GM12878 (cell line): Measurements from ENCODE around the gene EME2. TPM values are rescaled to one million over a fixed set of nuclear protein-coding genes. Genes with fewer than 3 reads are reported as not detected.

ENCODE experiments used
- ATAC-seq: fragments of 200-7000 bp; cut with Tn5 transposase; 3 replicates; pipeline ENCODE4 v1.9.1; 2020; ENCODE audit warnings: mild to moderate bottlenecking, moderate library complexity
- BruUV-seq: library from RNA; stranded (reverse); fragments of 400-500 nt; replicated peaks from 2 replicates; lab custom pipeline; 2021; lab: Mats Ljungman, UMichigan
- CTCF ChIA-PET: fragments of 300-600 bp; sonication (Branson Sonifier 250); formaldehyde crosslinking; extraction: SDS; loops from one replicate; lab custom pipeline; 2021; ENCODE audit warnings: inconsistent platforms; lab: Yijun Ruan, JAX
- POLR2A ChIA-PET: fragments of 350-600 bp; formaldehyde crosslinking; extraction: SDS; loops from one replicate; lab custom pipeline; 2021; ENCODE audit warnings: inconsistent platforms; lab: Charles Lee
- RAD21 ChIA-PET: fragments of 300-600 bp; sonication (Branson Sonifier 250); formaldehyde crosslinking; loops from one replicate; lab custom pipeline; 2023; ENCODE audit warnings: antibody characterized with exemption; ENCODE audit not compliant: unreplicated experiment; lab: Charles Lee
- SMC1A ChIA-PET: fragments of 300-600 bp; sonication (Branson Sonifier 250); formaldehyde crosslinking; loops from one replicate; lab custom pipeline; 2023; ENCODE audit not compliant: unreplicated experiment, uncharacterized antibody; lab: Charles Lee
- DNase-seq: peaks from one replicate; pipeline ENCODE4 v3.0.0-alpha.2; 2011; ENCODE audit warnings: low read depth, low spot score
- FAIRE-seq: peaks from 3 replicates; lab custom pipeline; 2011; peaks lifted over from hg19 to GRCh38; lab: Jason Lieb, UNC
- H2AFZ ChIP-seq: 2 replicates; pipeline ENCODE4 v1.6.0; 2011; ENCODE audit warnings: low read depth, low read length, control low read depth; ENCODE audit not compliant: control insufficient read depth
- H3K27ac ChIP-seq: 2 replicates; pipeline ENCODE4 v1.5.1; 2011; ENCODE audit warnings: control low read depth; ENCODE audit not compliant: control insufficient read depth, insufficient read depth
- H3K27me3 ChIP-seq, 2 experiments: replicated peaks in 1 of 2; 2 replicates each; pipeline versions ENCODE4 v1.6.0 to v1.6.1; 2011; ENCODE audit warnings: low read length in 1 of 2; ENCODE audit not compliant: control insufficient read depth in 2 of 2, insufficient read depth in 2 of 2
- H3K36me3 ChIP-seq, 2 experiments: 2 replicates each; pipeline ENCODE4 v1.5.1; 2011; ENCODE audit warnings: low read length in 1 of 2; ENCODE audit not compliant: control insufficient read depth in 2 of 2, insufficient read depth in 2 of 2
- H3K4me1 ChIP-seq: 2 replicates; pipeline ENCODE4 v1.6.1; 2011; ENCODE audit warnings: mild to moderate bottlenecking, low read length, moderate library complexity, mixed read lengths; ENCODE audit not compliant: control insufficient read depth, insufficient read depth
- H3K4me2 ChIP-seq: 2 replicates; pipeline ENCODE4 v1.6.0; 2011; ENCODE audit warnings: control low read depth; ENCODE audit not compliant: control insufficient read depth, insufficient read depth
- H3K4me3 ChIP-seq: fragments of 200-600 bp; sonication (generic); 2 replicates; pipeline ENCODE4 v1.5.1; 2016
- H3K79me2 ChIP-seq: 2 replicates; pipeline ENCODE4 v1.6.0; 2011; ENCODE audit warnings: low read length; ENCODE audit not compliant: control insufficient read depth, insufficient read depth
- H3K9ac ChIP-seq: 2 replicates; pipeline ENCODE4 v1.8.0; 2011; ENCODE audit warnings: low read length, control low read depth, mixed read lengths; ENCODE audit not compliant: control insufficient read depth, insufficient read depth
- H3K9me3 ChIP-seq: replicated peaks from 3 replicates; pipeline ENCODE4 v1.5.1; 2011; ENCODE audit warnings: mild to moderate bottlenecking, low read length; ENCODE audit not compliant: control insufficient read depth, insufficient read depth
- H4K20me1 ChIP-seq: 2 replicates; pipeline ENCODE4 v1.6.0; 2011; ENCODE audit not compliant: control insufficient read depth, insufficient read depth
- BCL3 ChIP-seq: IDR thresholded peaks from 2 replicates; pipeline ENCODE4 v1.6.1; 2011; ENCODE audit warnings: borderline replicate concordance, low read depth, mild to moderate bottlenecking, moderate library complexity, low read length; ENCODE audit not compliant: insufficient read depth, poor library complexity, severe bottlenecking
- BHLHE40 ChIP-seq, 2 experiments: fragments of 450-650 bp in 1 of 2; IDR thresholded peaks; 2 replicates each; pipeline ENCODE4 v1.6.1; 2011 to 2017; ENCODE audit warnings: low read depth in 2 of 2, borderline replicate concordance in 1 of 2, improper control_type of control experiment in 1 of 2, low read length in 1 of 2, mild to moderate bottlenecking in 1 of 2
- CHD2 ChIP-seq: IDR thresholded peaks from 2 replicates; pipeline ENCODE4 v1.6.1; 2011; ENCODE audit warnings: low read depth, low read length, improper control_type of control experiment, borderline replicate concordance
- FOS ChIP-seq: IDR thresholded peaks from 3 replicates; pipeline ENCODE4 v1.6.1; 2011; ENCODE audit warnings: borderline replicate concordance; ENCODE audit not compliant: insufficient read length; ENCODE audit errors: extremely low read depth
- HDAC6 ChIP-seq: fragments of 200-600 bp; sonication (generic); IDR thresholded peaks from one replicate; pipeline ENCODE4 v1.8.0; 2017; ENCODE audit warnings: antibody characterized with exemption; ENCODE audit not compliant: unreplicated experiment
- HDGF ChIP-seq: fragments of 450-650 bp; IDR thresholded peaks from 2 replicates; pipeline ENCODE4 v1.6.1; 2016; ENCODE audit warnings: antibody characterized with exemption
- MTA3 ChIP-seq: IDR thresholded peaks from 2 replicates; pipeline ENCODE4 v1.6.1; 2012; ENCODE audit warnings: low read length, inconsistent platforms, borderline replicate concordance
- MXI1 ChIP-seq: fragments of 150-350 bp; IDR thresholded peaks from 2 replicates; pipeline ENCODE4 v1.6.1; 2011; ENCODE audit warnings: low read depth, mild to moderate bottlenecking, inconsistent platforms, low read length, improper control_type of control experiment
- PML ChIP-seq: IDR thresholded peaks from 2 replicates; pipeline ENCODE4 v1.6.1; 2012; ENCODE audit warnings: low read length, inconsistent platforms
- POLR2A ChIP-seq: IDR thresholded peaks from 2 replicates; pipeline ENCODE4 v1.6.1; 2011; ENCODE audit warnings: low read depth, mild to moderate bottlenecking, low read length
- POLR2AphosphoS2 ChIP-seq: IDR thresholded peaks from 2 replicates; pipeline ENCODE4 v1.6.1; 2011; ENCODE audit warnings: low read depth, mild to moderate bottlenecking, low read length, improper control_type of control experiment, moderate library complexity
- SMAD5 ChIP-seq: IDR thresholded peaks from 2 replicates; pipeline ENCODE4 v1.6.1; 2016; ENCODE audit warnings: antibody characterized with exemption, low read depth
- ZNF207 ChIP-seq: fragments of 450-650 bp; IDR thresholded peaks from 2 replicates; pipeline ENCODE4 v1.6.1; 2014; ENCODE audit warnings: antibody characterized with exemption, mild to moderate bottlenecking, borderline replicate concordance
- WGBS: methylation state at CpG from one replicate; pipeline ENCODE4 v1.1.6; 2016; ENCODE audit warnings: low lambda C conversion rate; ENCODE audit not compliant: insufficient replicate concordance, insufficient coverage; ENCODE audit errors: missing lambda C conversion rate; 5-methylcytosine and 5-hydroxymethylcytosine counted together
- in situ Hi-C: fragments of 300-500 bp; cut with MboI; formaldehyde crosslinking; loops from 9 replicates; pipeline ENCODE4 v1.14.3; 2018; ENCODE audit warnings: mixed read lengths
- intact Hi-C: fragments of 100-400 bp; cut with micrococcal nuclease; formaldehyde crosslinking; loops from one replicate; pipeline ENCODE4 v1.14.2; 2022; ENCODE audit not compliant: unreplicated experiment
- polyA plus RNA-seq, 11 experiments: library from polyadenylated mRNA; depleted of rRNA in 4 of 11; unstranded in 6 of 11; stranded (reverse) in 5 of 11; fragments of >200 nt; fragmentation: Nextera tagmentation in 4 of 11; fragmentation: Illumina TruSeq in 1 of 11; extraction: Ambion mirVana in 4 of 11; extraction: Trizol in 1 of 11; gene quantifications; 1 replicate in 1 of 11; 2 replicates in 10 of 11; pipeline versions ENCODE4 v1.2.1 to v1.2.3, GENCODE V29; 2011 to 2016; ENCODE audit warnings: inconsistent platforms in 2 of 11, missing spikeins in 2 of 11, low read depth in 1 of 11
- total RNA-seq, 4 experiments: library from RNA; depleted of rRNA in 3 of 4; stranded (reverse); fragments of >200 nt in 3 of 4; fragmentation: Illumina TruSeq in 1 of 4; extraction: Trizol in 1 of 4; gene quantifications; 2 replicates each; pipeline versions ENCODE4 v1.2.1 to v1.2.3, GENCODE V29; 2013 to 2021
- TF ChIP-seq, protein P1 (sequence below): fragments of 450-650 bp; IDR thresholded peaks from 2 replicates; pipeline ENCODE4 v1.6.1; 2016; ENCODE audit warnings: mild to moderate bottlenecking
- TF ChIP-seq, protein P2 (sequence below): fragments of 450-650 bp; IDR thresholded peaks from 2 replicates; pipeline ENCODE4 v1.6.1; 2017; ENCODE audit warnings: mild to moderate bottlenecking, moderate library complexity

The EME2 gene
- total and polyA plus RNA-seq, 10 of the 15 experiments (the other 5 are each of a cell fraction or from before 2014, with no cell fraction given), result 0.29 to 16.9 (median 4.1) TPM

DNA sequence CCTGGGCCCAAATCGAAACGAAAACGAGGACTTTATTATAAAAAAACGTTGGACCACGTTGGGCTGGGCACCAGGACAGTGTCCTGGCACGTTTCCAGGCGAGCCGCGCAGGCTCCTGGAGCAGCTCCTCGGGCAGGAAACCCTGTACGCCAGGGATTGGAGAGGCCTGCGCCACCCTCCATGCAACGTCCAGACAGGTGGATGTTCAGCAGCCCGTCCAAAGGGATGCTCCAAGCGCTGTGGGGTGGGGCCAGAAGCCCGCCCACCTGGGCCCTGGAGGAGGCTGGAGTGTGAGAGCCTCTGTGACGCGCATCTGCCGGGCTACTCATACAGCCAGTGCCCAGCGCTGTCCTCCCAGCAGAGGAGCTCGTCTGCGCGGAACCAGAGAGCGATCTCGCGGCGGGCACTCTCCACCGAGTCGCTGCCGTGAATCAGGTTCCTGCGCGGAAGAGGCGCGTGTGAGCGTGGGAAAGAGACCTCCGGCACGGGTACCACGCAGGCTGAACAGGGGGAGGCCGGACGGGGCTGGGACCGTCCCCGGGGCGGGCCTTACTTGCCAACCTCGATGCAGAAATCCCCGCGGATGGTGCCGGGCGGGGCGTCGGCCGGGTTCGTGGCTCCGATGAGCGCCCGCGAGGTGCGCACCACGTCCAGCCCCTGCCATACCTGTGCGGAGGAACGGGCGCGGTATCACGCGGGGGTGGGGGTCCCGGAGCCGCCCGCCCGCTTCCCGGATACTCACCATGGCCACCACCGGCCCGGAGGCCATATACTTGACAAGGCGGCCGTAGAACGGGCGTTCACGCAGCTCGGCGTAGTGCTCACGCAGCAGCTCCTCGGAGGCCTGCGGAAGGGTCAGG is 2.1 kb upstream of the EME2 start:
- intact Hi-C loops, result loop anchor here (5.0 kb wide), 1 partner anchor 63 kb away; the partner anchor contains the start of gene MAPK8IP3
- ChIA-PET CTCF (no interaction called here), SMC1A (interaction anchor here (0.6 to 1.0 kb wide), 2 partner anchors 49 to 274 kb away, joined by 3 read pairs; no protein-coding TSS in a partner anchor), POLR2A (interaction anchor here (5.8 kb wide), 1 partner anchor 12 kb away, joined by 39 read pairs; the partner anchor contains the start of genes NUBP2 and SPSB3), RAD21 (interaction anchor here (3.1 kb wide), 1 partner anchor 12 kb away, joined by 22 read pairs; the partner anchor contains the start of genes NUBP2 and SPSB3)
- Histone ChIP-seq H2AFZ (no peak overlapping the region), H4K20me1 (no peaks in the 10 kb centered on the region), H3K4me3 (peak overlapping the region; percentile 100), H3K36me3 (peaks cover 0 to 21% of the 10 kb centered on the region in 2 experiments; a peak in 3 of 4 replicates), H3K4me1 (peaks cover 15% of the 10 kb centered on the region), H3K27ac (peak overlapping the region; percentile 69), H3K9me3 (no peaks in the 10 kb centered on the region), H3K27me3 (no peaks in the 10 kb centered on the region), H3K79me2 (peaks cover 43% of the 10 kb centered on the region), H3K4me2 (peak overlapping the region; percentile 86), H3K9ac (peak overlapping the region; percentile 76)
- peak; percentile 38 for ATAC-seq
- no peak for DNase-seq
- 17% methylated on average over 59 of the region's 81 CpGs for WGBS
- in situ Hi-C loops, result loop anchor here (5.0 kb wide), 1 partner anchor 58 kb away; no protein-coding TSS in a partner anchor
- FAIRE-seq, result no peak
- TSS peak; percentile 49 for BruUV-seq
- no peak for TF ChIP-seq HDAC6
- TF ChIP-seq BCL3, result peak; percentile 91
- peak; percentile 72 for TF ChIP-seq POLR2AphosphoS2
- TF ChIP-seq, protein P1, sequence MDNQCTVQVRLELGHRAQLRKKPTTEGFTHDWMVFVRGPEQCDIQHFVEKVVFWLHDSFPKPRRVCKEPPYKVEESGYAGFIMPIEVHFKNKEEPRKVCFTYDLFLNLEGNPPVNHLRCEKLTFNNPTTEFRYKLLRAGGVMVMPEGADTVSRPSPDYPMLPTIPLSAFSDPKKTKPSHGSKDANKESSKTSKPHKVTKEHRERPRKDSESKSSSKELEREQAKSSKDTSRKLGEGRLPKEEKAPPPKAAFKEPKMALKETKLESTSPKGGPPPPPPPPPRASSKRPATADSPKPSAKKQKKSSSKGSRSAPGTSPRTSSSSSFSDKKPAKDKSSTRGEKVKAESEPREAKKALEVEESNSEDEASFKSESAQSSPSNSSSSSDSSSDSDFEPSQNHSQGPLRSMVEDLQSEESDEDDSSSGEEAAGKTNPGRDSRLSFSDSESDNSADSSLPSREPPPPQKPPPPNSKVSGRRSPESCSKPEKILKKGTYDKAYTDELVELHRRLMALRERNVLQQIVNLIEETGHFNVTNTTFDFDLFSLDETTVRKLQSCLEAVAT, result peak; percentile 70; the same call in 1 of the 2 replicates
- peak; percentile 74 for TF ChIP-seq POLR2A
- TF ChIP-seq ZNF207, result peak; percentile 36; the same call in 1 of the 2 replicates
- TF ChIP-seq MXI1, result no peak; the same call in 1 of the 2 replicates
- peak; percentile 52; the same call in 1 of the 2 replicates for TF ChIP-seq HDGF
- peak; percentile 92; the same call in 1 of the 2 replicates for TF ChIP-seq MTA3
- no peak for TF ChIP-seq CHD2
- peak; percentile 53; the same call in 1 of the 2 replicates for TF ChIP-seq SMAD5
- peak; percentile 39 to 71; a peak in 3 of 4 replicates for TF ChIP-seq BHLHE40 (IDR thresholded peaks at IDR 0.05; ENCODE audit: borderline replicate concordance in 1 of 2, low read depth in 2 of 2, low read length in 1 of 2)
- no peak for TF ChIP-seq FOS
- TF ChIP-seq, protein P2, sequence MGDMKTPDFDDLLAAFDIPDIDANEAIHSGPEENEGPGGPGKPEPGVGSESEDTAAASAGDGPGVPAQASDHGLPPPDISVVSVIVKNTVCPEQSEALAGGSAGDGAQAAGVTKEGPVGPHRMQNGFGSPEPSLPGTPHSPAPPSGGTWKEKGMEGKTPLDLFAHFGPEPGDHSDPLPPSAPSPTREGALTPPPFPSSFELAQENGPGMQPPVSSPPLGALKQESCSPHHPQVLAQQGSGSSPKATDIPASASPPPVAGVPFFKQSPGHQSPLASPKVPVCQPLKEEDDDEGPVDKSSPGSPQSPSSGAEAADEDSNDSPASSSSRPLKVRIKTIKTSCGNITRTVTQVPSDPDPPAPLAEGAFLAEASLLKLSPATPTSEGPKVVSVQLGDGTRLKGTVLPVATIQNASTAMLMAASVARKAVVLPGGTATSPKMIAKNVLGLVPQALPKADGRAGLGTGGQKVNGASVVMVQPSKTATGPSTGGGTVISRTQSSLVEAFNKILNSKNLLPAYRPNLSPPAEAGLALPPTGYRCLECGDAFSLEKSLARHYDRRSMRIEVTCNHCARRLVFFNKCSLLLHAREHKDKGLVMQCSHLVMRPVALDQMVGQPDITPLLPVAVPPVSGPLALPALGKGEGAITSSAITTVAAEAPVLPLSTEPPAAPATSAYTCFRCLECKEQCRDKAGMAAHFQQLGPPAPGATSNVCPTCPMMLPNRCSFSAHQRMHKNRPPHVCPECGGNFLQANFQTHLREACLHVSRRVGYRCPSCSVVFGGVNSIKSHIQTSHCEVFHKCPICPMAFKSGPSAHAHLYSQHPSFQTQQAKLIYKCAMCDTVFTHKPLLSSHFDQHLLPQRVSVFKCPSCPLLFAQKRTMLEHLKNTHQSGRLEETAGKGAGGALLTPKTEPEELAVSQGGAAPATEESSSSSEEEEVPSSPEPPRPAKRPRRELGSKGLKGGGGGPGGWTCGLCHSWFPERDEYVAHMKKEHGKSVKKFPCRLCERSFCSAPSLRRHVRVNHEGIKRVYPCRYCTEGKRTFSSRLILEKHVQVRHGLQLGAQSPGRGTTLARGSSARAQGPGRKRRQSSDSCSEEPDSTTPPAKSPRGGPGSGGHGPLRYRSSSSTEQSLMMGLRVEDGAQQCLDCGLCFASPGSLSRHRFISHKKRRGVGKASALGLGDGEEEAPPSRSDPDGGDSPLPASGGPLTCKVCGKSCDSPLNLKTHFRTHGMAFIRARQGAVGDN, result no peak
- TF ChIP-seq PML, result peak; percentile 39; the same call in 1 of the 2 replicates
